ENCODE data around the gene SIT1. TPM values are rescaled to one million over a fixed set of nuclear protein-coding genes. Genes with fewer than 3 reads are reported as not detected.

SIT1 gene
- total RNA-seq, 4 donors from 2014 or later, result 0.74 to 5.2 (median 1.1) TPM

DNA sequence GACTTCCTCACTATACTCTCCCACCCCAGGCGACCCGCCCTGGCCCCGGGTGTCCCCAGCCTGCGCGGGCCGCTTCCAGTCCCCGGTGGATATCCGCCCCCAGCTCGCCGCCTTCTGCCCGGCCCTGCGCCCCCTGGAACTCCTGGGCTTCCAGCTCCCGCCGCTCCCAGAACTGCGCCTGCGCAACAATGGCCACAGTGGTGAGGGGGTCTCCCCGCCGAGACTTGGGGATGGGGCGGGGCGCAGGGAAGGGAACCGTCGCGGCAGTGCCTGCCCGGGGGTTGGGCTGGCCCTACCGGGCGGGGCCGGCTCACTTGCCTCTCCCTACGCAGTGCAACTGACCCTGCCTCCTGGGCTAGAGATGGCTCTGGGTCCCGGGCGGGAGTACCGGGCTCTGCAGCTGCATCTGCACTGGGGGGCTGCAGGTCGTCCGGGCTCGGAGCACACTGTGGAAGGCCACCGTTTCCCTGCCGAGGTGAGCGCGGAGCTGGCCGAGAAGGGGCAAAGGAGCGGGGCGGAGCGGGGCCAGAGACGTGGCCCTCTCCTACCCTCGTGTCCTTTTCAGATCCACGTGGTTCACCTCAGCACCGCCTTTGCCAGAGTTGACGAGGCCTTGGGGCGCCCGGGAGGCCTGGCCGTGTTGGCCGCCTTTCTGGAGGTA, 25.1 kb upstream of the SIT1 start:
- TF ChIP-seq, protein P1, sequence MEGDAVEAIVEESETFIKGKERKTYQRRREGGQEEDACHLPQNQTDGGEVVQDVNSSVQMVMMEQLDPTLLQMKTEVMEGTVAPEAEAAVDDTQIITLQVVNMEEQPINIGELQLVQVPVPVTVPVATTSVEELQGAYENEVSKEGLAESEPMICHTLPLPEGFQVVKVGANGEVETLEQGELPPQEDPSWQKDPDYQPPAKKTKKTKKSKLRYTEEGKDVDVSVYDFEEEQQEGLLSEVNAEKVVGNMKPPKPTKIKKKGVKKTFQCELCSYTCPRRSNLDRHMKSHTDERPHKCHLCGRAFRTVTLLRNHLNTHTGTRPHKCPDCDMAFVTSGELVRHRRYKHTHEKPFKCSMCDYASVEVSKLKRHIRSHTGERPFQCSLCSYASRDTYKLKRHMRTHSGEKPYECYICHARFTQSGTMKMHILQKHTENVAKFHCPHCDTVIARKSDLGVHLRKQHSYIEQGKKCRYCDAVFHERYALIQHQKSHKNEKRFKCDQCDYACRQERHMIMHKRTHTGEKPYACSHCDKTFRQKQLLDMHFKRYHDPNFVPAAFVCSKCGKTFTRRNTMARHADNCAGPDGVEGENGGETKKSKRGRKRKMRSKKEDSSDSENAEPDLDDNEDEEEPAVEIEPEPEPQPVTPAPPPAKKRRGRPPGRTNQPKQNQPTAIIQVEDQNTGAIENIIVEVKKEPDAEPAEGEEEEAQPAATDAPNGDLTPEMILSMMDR (IDR thresholded peaks at IDR 0.05), result no peak
- DNase-seq (ENCODE audit: low spot score), result no peak
- ATAC-seq (ENCODE audit: low FRiP score), result peak; percentile 21

DNA sequence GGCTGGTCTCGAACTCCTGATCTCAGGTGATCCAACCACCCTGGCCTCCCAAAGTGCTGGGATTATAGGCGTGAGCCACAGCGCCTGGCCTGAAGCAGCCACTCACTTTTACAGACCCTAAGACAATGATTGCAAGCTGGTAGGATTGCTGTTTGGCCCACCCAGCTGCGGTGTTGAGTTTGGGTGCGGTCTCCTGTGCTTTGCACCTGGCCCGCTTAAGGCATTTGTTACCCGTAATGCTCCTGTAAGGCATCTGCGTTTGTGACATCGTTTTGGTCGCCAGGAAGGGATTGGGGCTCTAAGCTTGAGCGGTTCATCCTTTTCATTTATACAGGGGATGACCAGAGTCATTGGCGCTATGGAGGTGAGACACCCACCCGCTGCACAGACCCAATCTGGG, 24.5 kb upstream of the SIT1 start:
- TF ChIP-seq, protein P1 (IDR thresholded peaks at IDR 0.05), result no peak
- ATAC-seq (ENCODE audit: low FRiP score), result peak; percentile 5
- DNase-seq (ENCODE audit: low spot score), result no peak

DNA sequence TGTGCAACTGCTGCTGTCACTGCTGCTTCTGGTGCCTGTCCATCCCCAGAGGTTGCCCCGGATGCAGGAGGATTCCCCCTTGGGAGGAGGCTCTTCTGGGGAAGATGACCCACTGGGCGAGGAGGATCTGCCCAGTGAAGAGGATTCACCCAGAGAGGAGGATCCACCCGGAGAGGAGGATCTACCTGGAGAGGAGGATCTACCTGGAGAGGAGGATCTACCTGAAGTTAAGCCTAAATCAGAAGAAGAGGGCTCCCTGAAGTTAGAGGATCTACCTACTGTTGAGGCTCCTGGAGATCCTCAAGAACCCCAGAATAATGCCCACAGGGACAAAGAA, 23.3 kb upstream of the SIT1 start:
- TF ChIP-seq, protein P1 (IDR thresholded peaks at IDR 0.05), result no peak
- no peak for DNase-seq (ENCODE audit: low spot score)
- no peak for ATAC-seq (ENCODE audit: low FRiP score)

DNA sequence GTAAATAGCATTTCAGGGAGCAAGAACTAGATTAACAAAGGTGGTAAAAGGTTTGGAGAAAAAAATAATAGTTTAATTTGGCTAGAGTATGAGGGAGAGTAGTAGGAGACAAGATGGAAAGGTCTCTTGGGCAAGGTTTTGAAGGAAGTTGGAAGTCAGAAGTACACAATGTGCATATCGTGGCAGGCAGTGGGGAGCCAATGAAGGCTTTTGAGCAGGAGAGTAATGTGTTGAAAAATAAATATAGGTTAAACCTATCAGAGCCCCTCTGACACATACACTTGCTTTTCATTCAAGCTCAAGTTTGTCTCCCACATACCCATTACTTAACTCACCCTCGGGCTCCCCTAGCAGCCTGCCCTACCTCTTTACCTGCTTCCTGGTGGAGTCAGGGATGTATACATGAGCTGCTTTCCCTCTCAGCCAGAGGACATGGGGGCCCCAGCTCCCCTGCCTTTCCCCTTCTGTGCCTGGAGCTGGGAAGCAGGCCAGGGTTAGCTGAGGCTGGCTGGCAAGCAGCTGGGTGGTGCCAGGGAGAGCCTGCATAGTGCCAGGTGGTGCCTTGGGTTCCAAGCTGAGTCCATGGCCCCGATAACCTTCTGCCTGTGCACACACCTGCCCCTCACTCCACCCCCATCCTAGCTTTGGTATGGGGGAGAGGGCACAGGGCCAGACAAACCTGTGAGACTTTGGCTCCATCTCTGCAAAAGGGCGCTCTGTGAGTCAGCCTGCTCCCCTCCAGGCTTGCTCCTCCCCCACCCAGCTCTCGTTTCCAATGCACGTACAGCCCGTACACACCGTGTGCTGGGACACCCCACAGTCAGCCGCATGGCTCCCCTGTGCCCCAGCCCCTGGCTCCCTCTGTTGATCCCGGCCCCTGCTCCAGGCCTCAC, 22.6 kb upstream of the SIT1 start, which contains the start of gene CA9:
CA9 (plus strand) TSS at position 797 of the 893 bp plus-strand sequence; CDS start at position 829, 32 bp downstream.
- TF ChIP-seq, protein P1 (IDR thresholded peaks at IDR 0.05), result no peak
- DNase-seq (ENCODE audit: low spot score) (no peak), ATAC-seq (ENCODE audit: low FRiP score) (peak; percentile 84)

DNA sequence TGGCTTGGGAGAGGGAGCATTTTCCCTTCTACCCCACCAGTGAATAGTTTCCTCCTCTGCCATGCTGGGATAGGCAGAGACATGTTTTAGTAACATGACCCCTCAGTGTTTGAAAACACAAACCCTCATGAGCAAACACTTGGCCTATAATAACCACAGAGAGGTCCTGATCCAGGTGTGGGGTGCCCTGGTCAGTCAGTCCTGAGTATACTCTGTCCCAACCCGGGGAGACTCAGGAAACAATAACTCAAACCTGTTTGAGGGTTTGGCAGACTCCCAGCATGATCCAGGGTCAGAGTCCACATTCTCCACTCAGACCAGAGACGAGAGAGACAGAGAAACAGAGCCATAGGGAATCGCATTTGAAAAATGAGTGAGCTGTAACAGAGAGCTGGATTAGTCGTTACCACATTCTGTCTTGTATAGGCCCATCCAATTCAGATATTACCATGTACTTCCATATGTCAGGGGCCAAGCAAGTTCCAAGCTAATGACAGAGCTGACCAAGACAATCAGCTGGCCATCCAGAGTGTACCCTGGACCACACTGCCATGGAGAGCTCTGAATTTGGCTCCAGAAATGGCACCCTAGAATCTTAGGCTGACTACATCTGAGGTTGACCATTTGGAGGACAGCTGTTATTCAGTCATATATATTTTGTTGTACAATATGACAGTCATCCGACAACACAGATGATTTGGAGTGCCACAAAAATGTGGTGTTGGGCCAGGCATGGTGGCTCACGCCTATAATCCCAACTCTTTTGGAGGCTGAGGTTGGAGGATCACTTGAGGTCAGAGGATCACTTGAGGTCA, 18.8 kb upstream of the SIT1 start:
- ATAC-seq (ENCODE audit: low FRiP score), result no peak
- TF ChIP-seq, protein P1 (IDR thresholded peaks at IDR 0.05), result no peak
- no peak for DNase-seq (ENCODE audit: low spot score)

DNA sequence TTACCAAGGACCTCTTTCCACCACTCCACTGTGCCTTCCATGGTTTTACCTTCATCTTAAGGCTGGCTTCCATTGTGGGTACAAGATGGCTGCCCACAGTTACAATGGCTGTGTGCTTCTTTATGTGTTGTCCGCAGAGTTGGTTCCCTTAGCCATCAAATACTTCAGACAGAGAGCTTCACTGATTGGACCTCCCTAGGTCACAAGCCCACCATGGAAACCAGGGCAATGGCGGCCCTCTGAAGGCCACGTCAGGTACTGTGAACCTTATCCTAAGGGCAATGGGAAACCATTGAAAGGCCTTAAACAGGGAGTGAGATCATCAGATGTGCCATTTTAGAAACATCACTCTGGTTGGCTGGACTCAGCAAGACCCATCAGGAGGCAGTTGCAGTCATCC, 17.2 kb upstream of the SIT1 start:
- TF ChIP-seq, protein P1 (IDR thresholded peaks at IDR 0.05), result no peak
- ATAC-seq (ENCODE audit: low FRiP score) (no peak), DNase-seq (ENCODE audit: low spot score) (no peak)

Data from omental fat pad (tissue), 4 donors.